CD4-positive, alpha-beta T cell treated with Interleukin-4 for 1 hour (primary cell): Measurements from ENCODE around the gene ANGPTL7.
"Not testable (repeated sequence)": the region's sequence is repeated elsewhere in the genome, so short reads cannot be mapped to it uniquely, and the experiment has no call there.

Experiments used
- DNase-seq, 2 donors: peaks; one replicate each; pipeline ENCODE4 v3.0.0-alpha.2; 2020 to 2022

The ANGPTL7 gene

GRCh38 chr1:11170102-11170501 lies 19.1 kb upstream of the ANGPTL7 start:
- DNase-seq = no peak

- no peak for DNase-seq
These were observed 14.8 kb upstream of the ANGPTL7 start for GRCh38 chr1:11174261-11174942.

GRCh38 chr1:11175461-11175860 lies 13.7 kb upstream of the ANGPTL7 start:
- no peak for DNase-seq

- no peak for DNase-seq
These were observed 13.0 kb upstream of the ANGPTL7 start for GRCh38 chr1:11176081-11176706.

- no peak for DNase-seq
These were observed 10.8 kb upstream of the ANGPTL7 start for GRCh38 chr1:11178021-11179015.

- DNase-seq = no peak
These were observed 10.0 kb upstream of the ANGPTL7 start for GRCh38 chr1:11179125-11179524.

- not testable (repeated sequence) for DNase-seq
These were observed 9.4 kb upstream of the ANGPTL7 start for GRCh38 chr1:11179749-11180148.

GRCh38 chr1:11180342-11180744 lies 8.8 kb upstream of the ANGPTL7 start:
- no peak for DNase-seq

GRCh38 chr1:11182884-11183283 lies 6.3 kb upstream of the ANGPTL7 start:
- no peak for DNase-seq

GRCh38 chr1:11184973-11185372 lies 4.2 kb upstream of the ANGPTL7 start:
- DNase-seq = no peak

GRCh38 chr1:11187000-11187399 lies 2.2 kb upstream of the ANGPTL7 start:
- DNase-seq = no peak

GRCh38 chr1:11187494-11187893 lies 1.7 kb upstream of the ANGPTL7 start:
- DNase-seq = no peak

GRCh38 chr1:11187931-11188330 lies 1.2 kb upstream of the ANGPTL7 start:
- no peak for DNase-seq

GRCh38 chr1:11188381-11188780 lies 774 bp upstream of the ANGPTL7 start:
- no peak for DNase-seq

- no peak for DNase-seq
These were observed 4.2 kb downstream of the ANGPTL7 start for GRCh38 chr1:11193376-11193775.

GRCh38 chr1:11194407-11195176 lies 5.4 kb downstream of the ANGPTL7 start:
- no peak for DNase-seq

- no peak for DNase-seq
These were observed 7.8 kb downstream of the ANGPTL7 start for GRCh38 chr1:11196945-11197344.

GRCh38 chr1:11197359-11197758 lies 8.2 kb downstream of the ANGPTL7 start:
- no peak for DNase-seq

GRCh38 chr1:11198257-11198656 lies 9.1 kb downstream of the ANGPTL7 start:
- DNase-seq = no peak

- no peak for DNase-seq
These were observed 9.9 kb downstream of the ANGPTL7 start for GRCh38 chr1:11198851-11199594.

GRCh38 chr1:11204396-11205190 lies 15.4 kb downstream of the ANGPTL7 start:
- DNase-seq = no peak
